Endometrium (tissue), 2 donors: Measurements from ENCODE around the gene PALLD.
"Not testable (repeated sequence)": the region's sequence is repeated elsewhere in the genome, so short reads cannot be mapped to it uniquely, and the experiment has no call there.

Experiments
- FAIRE-seq: peaks from 2 replicates; lab custom pipeline; 2012; peaks lifted over from hg19 to GRCh38; lab: Jason Lieb, UNC
- donor health status: control.
- donor health status: control.

The PALLD gene

GRCh38 chr4:168491563-168491962, 5.3 kb upstream of the PALLD start:
- no peak for FAIRE-seq

GRCh38 chr4:168498251-168498650, 1.4 kb downstream of the PALLD start:
- FAIRE-seq = no peak

- no peak for FAIRE-seq
Observed at GRCh38 chr4:168499241-168499640, 2.4 kb downstream of the PALLD start.

- no peak for FAIRE-seq
Observed at GRCh38 chr4:168501407-168501806, 4.6 kb downstream of the PALLD start.

GRCh38 chr4:168502861-168503260, 6.0 kb downstream of the PALLD start:
- no peak for FAIRE-seq

GRCh38 chr4:168503652-168504362, 7.0 kb downstream of the PALLD start:
- FAIRE-seq = no peak

- FAIRE-seq = no peak
Observed at GRCh38 chr4:168504526-168504925, 7.7 kb downstream of the PALLD start.

- FAIRE-seq = no peak
Observed at GRCh38 chr4:168506014-168506413, 9.2 kb downstream of the PALLD start.

GRCh38 chr4:168507178-168507815, 10.4 kb downstream of the PALLD start:
- no peak for FAIRE-seq

GRCh38 chr4:168508683-168509082, 11.8 kb downstream of the PALLD start:
- no peak for FAIRE-seq

GRCh38 chr4:168509786-168510185, 12.9 kb downstream of the PALLD start:
- FAIRE-seq = no peak

GRCh38 chr4:168511780-168512489, 15.1 kb downstream of the PALLD start:
- no peak for FAIRE-seq

GRCh38 chr4:168513826-168514225, 17.0 kb downstream of the PALLD start:
- not testable (repeated sequence) for FAIRE-seq

GRCh38 chr4:168514249-168514852, 17.5 kb downstream of the PALLD start:
- peak; percentile 96 for FAIRE-seq

- FAIRE-seq = no peak
Observed at GRCh38 chr4:168515222-168516011, 18.6 kb downstream of the PALLD start.

GRCh38 chr4:168516841-168517240, 20.0 kb downstream of the PALLD start:
- no peak for FAIRE-seq

GRCh38 chr4:168519576-168519975, 22.7 kb downstream of the PALLD start:
- FAIRE-seq = no peak

GRCh38 chr4:168521721-168522120, 24.9 kb downstream of the PALLD start:
- no peak for FAIRE-seq

- FAIRE-seq = no peak
Observed at GRCh38 chr4:168522356-168522755, 25.5 kb downstream of the PALLD start.

GRCh38 chr4:168522829-168523489, 26.1 kb downstream of the PALLD start:
- FAIRE-seq = no peak

GRCh38 chr4:168524006-168524405, 27.2 kb downstream of the PALLD start:
- FAIRE-seq = peak; percentile 85
